Gastrocnemius medialis (tissue), 4 donors: ENCODE measurements around the gene TBC1D8. TPM values are rescaled to one million over a fixed set of nuclear protein-coding genes. Genes with fewer than 3 reads are reported as not detected.

Experiments used
- ATAC-seq, 2 donors: fragments of 150-250 bp; one replicate each; pipeline ENCODE4 v1.9.1; 2016
- DNase-seq, 2 donors: peaks; one replicate each; pipeline ENCODE4 v3.0.0-alpha.2; 2019
- H3K27ac ChIP-seq, 4 donors: fragments of 200-600 bp; sonication (generic); 1 replicate in 1 of 4; 2 replicates in 3 of 4; pipeline ENCODE4 v1.5.1; 2016 to 2018; ENCODE audit warnings: mild to moderate bottlenecking in 2 of 4, moderate library complexity in 1 of 4
- H3K27me3 ChIP-seq, 3 donors: fragments of 200-600 bp; sonication (generic) in 2 of 3; 1 replicate in 1 of 3; 2 replicates in 2 of 3; pipeline versions ENCODE4 v1.5.1 to v1.6.0; 2016 to 2019; ENCODE audit warnings: mild to moderate bottlenecking in 1 of 3, moderate library complexity in 1 of 3
- H3K36me3 ChIP-seq, 2 donors: fragments of 200-600 bp; sonication (generic) in 1 of 2; one replicate each; pipeline ENCODE4 v1.5.1; 2017 to 2018
- H3K4me1 ChIP-seq, 2 donors: fragments of 200-600 bp; sonication (generic) in 1 of 2; one replicate each; pipeline ENCODE4 v1.5.1; 2016 to 2017; ENCODE audit warnings: mild to moderate bottlenecking in 2 of 2
- H3K4me3 ChIP-seq, 4 donors: fragments of 200-600 bp; sonication (generic) in 3 of 4; 1 replicate in 1 of 4; 2 replicates in 3 of 4; pipeline ENCODE4 v1.5.1; 2016 to 2019; ENCODE audit warnings: mild to moderate bottlenecking in 2 of 4
- H3K9me3 ChIP-seq, 3 donors: fragments of 200-600 bp; sonication (generic) in 2 of 3; 1 replicate in 1 of 3; 2 replicates in 2 of 3; pipeline ENCODE4 v1.5.1; 2016 to 2019
- CTCF ChIP-seq, 5 experiments: fragments of 450-650 bp in 3 of 5; fragments of 200-600 bp in 2 of 5; sonication (generic) in 2 of 5; IDR thresholded peaks in 4 of 5; conservative IDR thresholded peaks in 1 of 5; 1 replicate in 4 of 5; 2 replicates in 1 of 5; pipeline ENCODE4 v1.5.1; 2016 to 2019; ENCODE audit warnings: antibody characterized with exemption in 5 of 5, mild to moderate bottlenecking in 3 of 5, moderate library complexity in 3 of 5
- POLR2A ChIP-seq, 2 donors: fragments of 450-650 bp; IDR thresholded peaks; one replicate each; pipeline ENCODE4 v1.6.1; 2017; ENCODE audit warnings: antibody characterized with exemption in 2 of 2, mild to moderate bottlenecking in 2 of 2, moderate library complexity in 2 of 2
- in situ Hi-C, 4 donors: fragments of 200-750 bp; cut with MboI; loops; one replicate each; pipeline versions ENCODE4 v1.15.0 to v1.8.0; 2017; ENCODE audit warnings: low sequenced_read_pairs in 4 of 4
- intact Hi-C: fragments of 100-400 bp; cut with DNase I; formaldehyde crosslinking; loops from one replicate; pipeline ENCODE4 v1.15.1; 2023; ENCODE audit warnings: low total_unique reads
- total RNA-seq, 4 donors: library from RNA; depleted of rRNA; stranded (reverse); fragments of >200 nt; gene quantifications; one replicate each; pipeline versions ENCODE4 v1.1.0 to v1.2.3, GENCODE V29; 2016

TBC1D8 gene
- total RNA-seq, 4 donors from 2014 or later = 103 to 298 (median 201) TPM

GRCh38 chr2:101114815-101115214, 36.4 kb downstream of the TBC1D8 start:
- intact Hi-C loops = loop anchor here (5.0 kb wide), 1 partner anchor 293 kb away; the partner anchor contains the start of gene NPAS2
- Histone ChIP-seq H3K4me1 (peaks cover 84 to 97% of the 10 kb centered on the region in 2 donors), H3K9me3 (no peaks in the 10 kb centered on the region), H3K36me3 (no peaks in the 10 kb centered on the region), H3K27me3 (no peaks in the 10 kb centered on the region), H3K4me3 (peak overlapping the region in 3 of 4 donors; percentile 18 to 27 (median 26)), H3K27ac (peak overlapping the region; percentile 84 to 100 (median 99))
- no peak for TF ChIP-seq CTCF (IDR thresholded peaks at IDR 0.05 in 4 of 5, conservative IDR thresholded peaks at IDR 0.05 in 1 of 5)
- TF ChIP-seq POLR2A (IDR thresholded peaks at IDR 0.05) = peak in 1 of 2 donors; percentile 49
- ATAC-seq = peak; percentile 36 to 39
- in situ Hi-C loops = no loop called here
- peak; percentile 78 to 94 for DNase-seq

- H3K4me3 ChIP-seq = peak overlapping the region in 3 of 4 donors; percentile 18 to 27 (median 26)
- peak overlapping the region; percentile 84 to 100 (median 99) for H3K27ac ChIP-seq
- DNase-seq (no peak), ATAC-seq (peak; percentile 12 to 20)
- H3K9me3 ChIP-seq = no peaks in the 10 kb centered on the region
- no peaks in the 10 kb centered on the region for H3K36me3 ChIP-seq
- no peaks in the 10 kb centered on the region for H3K27me3 ChIP-seq
- in situ Hi-C loops (no loop called here), intact Hi-C loops (loop anchor here (5.0 kb wide), 1 partner anchor 292 kb away; the partner anchor contains the start of gene NPAS2)
- TF ChIP-seq POLR2A (IDR thresholded peaks at IDR 0.05) = no peak
- no peak for TF ChIP-seq CTCF (IDR thresholded peaks at IDR 0.05 in 4 of 5, conservative IDR thresholded peaks at IDR 0.05 in 1 of 5)
- peaks cover 84 to 96% of the 10 kb centered on the region in 2 donors for H3K4me1 ChIP-seq
These were observed 36.9 kb downstream of the TBC1D8 start for GRCh38 chr2:101114268-101114783.

GRCh38 chr2:101113441-101114267, 37.5 kb downstream of the TBC1D8 start:
- peak in 2 of 5 experiments; percentile 10 to 20 for TF ChIP-seq CTCF (IDR thresholded peaks at IDR 0.05 in 4 of 5, conservative IDR thresholded peaks at IDR 0.05 in 1 of 5)
- peak in 1 of 2 donors; percentile 79 for TF ChIP-seq POLR2A (IDR thresholded peaks at IDR 0.05)
- no peaks in the 10 kb centered on the region for H3K9me3 ChIP-seq
- DNase-seq (peak in 1 of 2 donors; percentile 47), ATAC-seq (peak; percentile 22 to 25)
- in situ Hi-C loops (no loop called here), intact Hi-C loops (loop anchor here (2.0 to 5.0 kb wide), 2 partner anchors 33 to 291 kb away; partner anchors contain the start of gene NPAS2)
- no peaks in the 10 kb centered on the region for H3K27me3 ChIP-seq
- peak overlapping the region in 3 of 4 donors; percentile 4 to 19 (median 9) for H3K4me3 ChIP-seq
- H3K4me1 ChIP-seq = peaks cover 78 to 96% of the 10 kb centered on the region in 2 donors
- peak overlapping the region; percentile 84 to 100 (median 99) for H3K27ac ChIP-seq
- H3K36me3 ChIP-seq = no peaks in the 10 kb centered on the region

GRCh38 chr2:101112772-101113157, 38.4 kb downstream of the TBC1D8 start:
- H3K9me3 ChIP-seq = no peaks in the 10 kb centered on the region
- H3K36me3 ChIP-seq = no peaks in the 10 kb centered on the region
- ATAC-seq = peak; percentile 9 to 25
- peak overlapping the region; percentile 84 to 100 (median 99) for H3K27ac ChIP-seq
- H3K4me3 ChIP-seq = peak overlapping the region in 1 of 4 donors; percentile 4
- no peaks in the 10 kb centered on the region for H3K27me3 ChIP-seq
- intact Hi-C loops (loop anchor here (1.0 to 5.0 kb wide), 3 partner anchors 8 to 290 kb away; partner anchors contain the start of gene NPAS2), in situ Hi-C loops (no loop called here)
- peak in 1 of 2 donors; percentile 78 for DNase-seq
- H3K4me1 ChIP-seq = peaks cover 78 to 95% of the 10 kb centered on the region in 2 donors
- TF ChIP-seq POLR2A (IDR thresholded peaks at IDR 0.05) = peak in 1 of 2 donors; percentile 47
- TF ChIP-seq CTCF (IDR thresholded peaks at IDR 0.05 in 4 of 5, conservative IDR thresholded peaks at IDR 0.05 in 1 of 5) = no peak
